HCT116 (cell line): ENCODE results near the gene SLAMF7. TPM values are rescaled to one million over a fixed set of nuclear protein-coding genes. Genes with fewer than 3 reads are reported as not detected.

Source experiments
- ATAC-seq: fragments of 200-7000 bp; cut with Tn5 transposase; 2 replicates; pipeline ENCODE4 v1.9.1; 2020; ENCODE audit warnings: mild to moderate bottlenecking, moderate library complexity
- BruUV-seq: library from RNA; stranded (reverse); fragments of 400-500 nt; replicated peaks from 2 replicates; lab custom pipeline; 2021; lab: Mats Ljungman, UMichigan
- CTCF ChIA-PET: fragments of 300-600 bp; sonication (Branson Sonifier 250); formaldehyde crosslinking; loops from one replicate; lab custom pipeline; 2021; ENCODE audit warnings: antibody characterized with exemption; lab: Charles Lee
- POLR2A ChIA-PET: fragments of 300-600, 350-600 bp; sonication (Branson Sonifier 250); formaldehyde crosslinking; loops from one replicate; lab custom pipeline; 2021; ENCODE audit warnings: antibody characterized with exemption; lab: Charles Lee
- RAD21 ChIA-PET, 2 experiments: fragments of 300-600 bp; sonication (Branson Sonifier 250); formaldehyde crosslinking; loops; one replicate each; lab custom pipeline; 2023; ENCODE audit warnings: low total read pairs in 2 of 2; ENCODE audit not compliant: uncharacterized antibody in 2 of 2, unreplicated experiment in 2 of 2, low non-redundant PET in 1 of 2; lab: Charles Lee
- DNase-seq: peaks from one replicate; pipeline ENCODE4 v3.0.0-alpha.2; 2010; ENCODE audit warnings: low read depth, low spot score
- H2AFZ ChIP-seq: fragments of 200-600 bp; shearing (Covaris generic), sonication (generic); 2 replicates; pipeline ENCODE4 v1.6.1; 2017; ENCODE audit warnings: low read depth, mixed run types, mixed read lengths, antibody characterized with exemption, low read length; ENCODE audit not compliant: poor library complexity, severe bottlenecking
- H3K27ac ChIP-seq: 2 replicates; pipeline ENCODE4 v1.5.1; 2012; ENCODE audit warnings: low read depth, low read length
- H3K27me3 ChIP-seq: fragments of 200-600 bp; sonication (generic); 2 replicates; pipeline ENCODE4 v1.6.1; 2016; ENCODE audit warnings: mixed run types, low read length, mixed read lengths; ENCODE audit not compliant: insufficient read depth
- H3K36me3 ChIP-seq, 2 experiments: fragments of 200-500 bp in 1 of 2; fragments of 200-600 bp in 1 of 2; sonication (Bioruptor generic) in 1 of 2; sonication (generic) in 1 of 2; 2 replicates each; pipeline versions ENCODE4 v1.5.1 to v1.6.1; 2014 to 2016; ENCODE audit warnings: low read length in 2 of 2, inconsistent platforms in 1 of 2, mixed read lengths in 1 of 2, mixed run types in 1 of 2; ENCODE audit not compliant: insufficient read depth in 2 of 2, control insufficient read depth in 1 of 2
- H3K4me1 ChIP-seq, 2 experiments: fragments of 200-600 bp in 1 of 2; sonication (generic) in 1 of 2; 2 replicates each; pipeline versions ENCODE4 v1.5.1 to v1.6.1; 2012 to 2017; ENCODE audit warnings: low read length in 2 of 2, inconsistent platforms in 1 of 2, mild to moderate bottlenecking in 1 of 2, mixed read lengths in 1 of 2, mixed run types in 1 of 2, moderate library complexity in 1 of 2; ENCODE audit not compliant: insufficient read depth in 2 of 2, control insufficient read depth in 1 of 2
- H3K4me2 ChIP-seq: fragments of 200-600 bp; sonication (generic); 2 replicates; pipeline ENCODE4 v1.6.1; 2017; ENCODE audit warnings: mixed run types, low read length, mixed read lengths
- H3K4me3 ChIP-seq, 2 experiments: fragments of 200-600 bp in 1 of 2; sonication (generic) in 1 of 2; replicated peaks in 1 of 2; 2 replicates each; pipeline ENCODE4 v1.5.1; 2011 to 2016; ENCODE audit warnings: low read length in 2 of 2, control low read depth in 1 of 2, low read depth in 1 of 2, mild to moderate bottlenecking in 1 of 2, mixed read lengths in 1 of 2, mixed run types in 1 of 2
- H3K79me2 ChIP-seq: fragments of 200-600 bp; sonication (generic); 2 replicates; pipeline ENCODE4 v1.6.1; 2017; ENCODE audit warnings: mild to moderate bottlenecking, mixed run types, low read length, moderate library complexity, mixed read lengths; ENCODE audit not compliant: insufficient read depth
- H3K9ac ChIP-seq: fragments of 200-600 bp; sonication (generic); 2 replicates; pipeline ENCODE4 v1.6.1; 2016; ENCODE audit warnings: low read length, mixed read lengths
- H3K9me2 ChIP-seq: fragments of 200-600 bp; sonication (generic), shearing (Covaris generic); 2 replicates; pipeline ENCODE4 v1.6.1; 2017; ENCODE audit warnings: mixed run types, mild to moderate bottlenecking, moderate library complexity; ENCODE audit not compliant: insufficient read depth
- H3K9me3 ChIP-seq, 2 experiments: fragments of 200-500 bp in 1 of 2; fragments of 200-600 bp in 1 of 2; sonication (Bioruptor generic) in 1 of 2; sonication (generic) in 1 of 2; 2 replicates each; pipeline ENCODE4 v1.6.1; 2014 to 2017; ENCODE audit warnings: low read length in 2 of 2, mixed read lengths in 2 of 2, inconsistent platforms in 1 of 2, low read depth in 1 of 2, mild to moderate bottlenecking in 1 of 2, mixed run types in 1 of 2, moderate library complexity in 1 of 2; ENCODE audit not compliant: control insufficient read depth in 1 of 2, insufficient read depth in 1 of 2
- H4K20me1 ChIP-seq: fragments of 200-600 bp; sonication (generic), shearing (Covaris generic); 2 replicates; pipeline ENCODE4 v1.6.1; 2017; ENCODE audit warnings: mixed run types, mild to moderate bottlenecking, moderate library complexity; ENCODE audit not compliant: insufficient read depth
- CBX3 ChIP-seq: IDR thresholded peaks from 2 replicates; pipeline ENCODE4 v1.6.1; 2012; ENCODE audit warnings: low read depth
- CEBPB ChIP-seq: IDR thresholded peaks from 2 replicates; pipeline ENCODE4 v1.6.1; 2012; ENCODE audit warnings: low read depth
- ELF1 ChIP-seq: IDR thresholded peaks from 2 replicates; pipeline ENCODE4 v1.6.1; 2012; ENCODE audit warnings: low read depth, borderline replicate concordance
- EZH2 ChIP-seq: fragments of 200-600 bp; sonication (generic); IDR thresholded peaks from 2 replicates; pipeline ENCODE4 v1.6.1; 2017; ENCODE audit warnings: antibody characterized with exemption, mixed run types
- EZH2phosphoT487 ChIP-seq: fragments of 200-600 bp; IDR thresholded peaks from 2 replicates; pipeline ENCODE4 v1.6.1; 2018; ENCODE audit warnings: antibody characterized with exemption, borderline replicate concordance
- JUND ChIP-seq: IDR thresholded peaks from 2 replicates; pipeline ENCODE4 v1.6.1; 2012
- MAX ChIP-seq: IDR thresholded peaks from 2 replicates; pipeline ENCODE4 v1.6.1; 2012
- POLR2AphosphoS5 ChIP-seq: IDR thresholded peaks from 2 replicates; pipeline ENCODE4 v1.6.1; 2011; ENCODE audit warnings: mild to moderate bottlenecking, low read depth, low read length, moderate library complexity
- RAD21 ChIP-seq: IDR thresholded peaks from 2 replicates; pipeline ENCODE4 v1.6.1; 2012; ENCODE audit warnings: low read depth, mild to moderate bottlenecking
- SIN3A ChIP-seq: IDR thresholded peaks from 2 replicates; pipeline ENCODE4 v1.6.1; 2012; ENCODE audit warnings: low read depth
- SRF ChIP-seq: IDR thresholded peaks from 2 replicates; pipeline ENCODE4 v1.6.1; 2012; ENCODE audit warnings: low read depth
- YY1 ChIP-seq: IDR thresholded peaks from 2 replicates; pipeline ENCODE4 v1.6.1; 2011; ENCODE audit warnings: low read length, low read depth, moderate library complexity, mild to moderate bottlenecking; ENCODE audit not compliant: insufficient replicate concordance; ENCODE audit errors: extremely low read depth
- ZFX ChIP-seq: fragments of 450-650 bp; IDR thresholded peaks from 2 replicates; pipeline ENCODE4 v1.6.1; 2017
- ZNF274 ChIP-seq: fragments of 200-500 bp; sonication (Bioruptor generic); IDR thresholded peaks from 2 replicates; pipeline ENCODE4 v1.6.1; 2014; ENCODE audit warnings: mild to moderate bottlenecking, low read depth, low read length, inconsistent platforms
- intact Hi-C: fragments of 100-400 bp; cut with micrococcal nuclease; formaldehyde crosslinking; loops from 2 replicates; pipeline ENCODE4 v1.10.0; 2022
- total RNA-seq: library from RNA; stranded (reverse); gene quantifications from one replicate; pipeline ENCODE4 v1.2.1, GENCODE V29; 2021; ENCODE audit not compliant: unreplicated experiment
- TF ChIP-seq, protein P1 (sequence below), 3 experiments: fragments of 200-600 bp in 1 of 3; sonication (generic) in 1 of 3; IDR thresholded peaks in 2 of 3; conservative IDR thresholded peaks in 1 of 3; 2 replicates each; pipeline ENCODE4 v1.5.1; 2012 to 2017; ENCODE audit warnings: low read depth in 2 of 3, low read length in 2 of 3, antibody characterized with exemption in 1 of 3, borderline replicate concordance in 1 of 3, control low read depth in 1 of 3, mild to moderate bottlenecking in 1 of 3, mixed read lengths in 1 of 3, mixed run types in 1 of 3, moderate library complexity in 1 of 3; ENCODE audit not compliant: insufficient read depth in 1 of 3

The SLAMF7 gene
- total RNA-seq, 1 experiment from 2014 or later, result 0.34 TPM

DNA sequence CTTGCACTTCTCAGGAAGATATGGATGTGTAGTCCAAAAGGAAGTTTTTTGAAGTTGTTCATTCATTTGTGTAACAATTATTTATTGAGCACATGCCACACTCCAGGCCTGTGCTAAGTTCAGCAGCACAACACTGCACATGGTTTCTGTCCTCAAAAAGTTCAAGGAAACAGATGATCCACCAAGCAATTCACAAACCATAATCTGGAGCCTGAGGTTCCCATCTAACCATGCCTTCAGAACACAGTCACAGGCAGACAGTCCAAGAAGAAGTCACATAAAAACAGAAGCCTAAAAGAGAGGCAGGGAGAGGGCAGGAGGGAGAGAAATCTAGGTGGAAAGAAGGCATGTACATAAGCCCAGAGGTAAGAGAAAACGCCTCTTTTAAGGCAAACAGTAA lies 29.3 kb upstream of the SLAMF7 start:
- Histone ChIP-seq H3K4me1 (no peaks in the 10 kb centered on the region), H4K20me1 (no peaks in the 10 kb centered on the region), H3K27me3 (no peaks in the 10 kb centered on the region; the same call in 1 of the 2 replicates), H2AFZ (no peak overlapping the region), H3K36me3 (no peaks in the 10 kb centered on the region), H3K9ac (no peak overlapping the region), H3K4me3 (no peak overlapping the region), H3K9me2 (no peaks in the 10 kb centered on the region), H3K79me2 (no peaks in the 10 kb centered on the region), H3K9me3 (no peaks in the 10 kb centered on the region), H3K4me2 (no peak overlapping the region), H3K27ac (no peak overlapping the region)
- ChIA-PET POLR2A (no interaction called here), RAD21 (no interaction called here), CTCF (no interaction called here)
- BruUV-seq, result no TSS peak
- intact Hi-C loops, result no loop called here
- no peak for ATAC-seq
- no peak for DNase-seq
- TF ChIP-seq ZNF274 (no peak), YY1 (no peak), EZH2 (no peak), JUND (no peak), ELF1 (no peak), ZFX (no peak), MAX (no peak), SRF (no peak), RAD21 (no peak), EZH2phosphoT487 (no peak), SIN3A (no peak), CEBPB (no peak), CBX3 (no peak), POLR2AphosphoS5 (no peak)
- TF ChIP-seq, protein P1, sequence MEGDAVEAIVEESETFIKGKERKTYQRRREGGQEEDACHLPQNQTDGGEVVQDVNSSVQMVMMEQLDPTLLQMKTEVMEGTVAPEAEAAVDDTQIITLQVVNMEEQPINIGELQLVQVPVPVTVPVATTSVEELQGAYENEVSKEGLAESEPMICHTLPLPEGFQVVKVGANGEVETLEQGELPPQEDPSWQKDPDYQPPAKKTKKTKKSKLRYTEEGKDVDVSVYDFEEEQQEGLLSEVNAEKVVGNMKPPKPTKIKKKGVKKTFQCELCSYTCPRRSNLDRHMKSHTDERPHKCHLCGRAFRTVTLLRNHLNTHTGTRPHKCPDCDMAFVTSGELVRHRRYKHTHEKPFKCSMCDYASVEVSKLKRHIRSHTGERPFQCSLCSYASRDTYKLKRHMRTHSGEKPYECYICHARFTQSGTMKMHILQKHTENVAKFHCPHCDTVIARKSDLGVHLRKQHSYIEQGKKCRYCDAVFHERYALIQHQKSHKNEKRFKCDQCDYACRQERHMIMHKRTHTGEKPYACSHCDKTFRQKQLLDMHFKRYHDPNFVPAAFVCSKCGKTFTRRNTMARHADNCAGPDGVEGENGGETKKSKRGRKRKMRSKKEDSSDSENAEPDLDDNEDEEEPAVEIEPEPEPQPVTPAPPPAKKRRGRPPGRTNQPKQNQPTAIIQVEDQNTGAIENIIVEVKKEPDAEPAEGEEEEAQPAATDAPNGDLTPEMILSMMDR (IDR thresholded peaks at IDR 0.05 in 2 of 3, conservative IDR thresholded peaks at IDR 0.05 in 1 of 3; ENCODE audit: borderline replicate concordance in 1 of 3, insufficient read depth in 1 of 3, low read depth in 2 of 3, low read length in 2 of 3), result no peak
